SK-N-SH (cell line): ENCODE results near the gene C19orf73.
A peak's percentile ranks its signal among the peaks of the same experiment; 100 is the strongest.

ENCODE experiments used
- CTCF ChIP-seq: fragments of 200-600 bp; sonication (generic); IDR thresholded peaks from 2 replicates; pipeline ENCODE4 v1.6.1; 2017; ENCODE audit warnings: antibody characterized with exemption, mild to moderate bottlenecking, moderate library complexity
- EZH2phosphoT487 ChIP-seq: fragments of 200-600 bp; sonication (generic); IDR thresholded peaks from 2 replicates; pipeline ENCODE4 v1.6.1; 2017; ENCODE audit warnings: low read depth, mixed run types, mild to moderate bottlenecking, antibody characterized with exemption, moderate library complexity, borderline replicate concordance
- FOXJ3 ChIP-seq: sonication (generic); formaldehyde crosslinking; IDR thresholded peaks from 2 replicates; pipeline ENCODE4 v1.5.1; 2020; ENCODE audit warnings: mild to moderate bottlenecking, missing genetic modification reagents
- MXI1 ChIP-seq: IDR thresholded peaks from 2 replicates; pipeline ENCODE4 v1.6.1; 2012; ENCODE audit warnings: mild to moderate bottlenecking, low read depth, low read length, improper control_type of control experiment
- POLR2AphosphoS5 ChIP-seq: IDR thresholded peaks from 2 replicates; pipeline ENCODE4 v1.6.1; 2012; ENCODE audit warnings: low read depth, low read length
- RAD21 ChIP-seq: IDR thresholded peaks from 2 replicates; pipeline ENCODE4 v1.6.1; 2012; ENCODE audit warnings: mild to moderate bottlenecking, low read length
- RFX5 ChIP-seq: IDR thresholded peaks from 2 replicates; pipeline ENCODE4 v1.6.1; 2012; ENCODE audit warnings: mild to moderate bottlenecking, improper control_type of control experiment, low read length
- SMC3 ChIP-seq: IDR thresholded peaks from 2 replicates; pipeline ENCODE4 v1.6.1; 2012; ENCODE audit warnings: low read depth, low read length, improper control_type of control experiment
- YY1 ChIP-seq: IDR thresholded peaks from 2 replicates; pipeline ENCODE4 v1.4.0; 2012; ENCODE audit warnings: low read depth, mild to moderate bottlenecking
- TF ChIP-seq, protein P1 (sequence below): IDR thresholded peaks from 2 replicates; pipeline ENCODE4 v1.4.0; 2012; ENCODE audit warnings: low read depth
- TF ChIP-seq, protein P2 (sequence below): IDR thresholded peaks from 2 replicates; pipeline ENCODE4 v1.4.0; 2012; ENCODE audit warnings: low read depth, borderline replicate concordance
- TF ChIP-seq, protein P3 (sequence below): IDR thresholded peaks from 2 replicates; pipeline ENCODE4 v1.6.1; 2012; ENCODE audit warnings: mild to moderate bottlenecking, low read depth, low read length, moderate library complexity

DNA sequence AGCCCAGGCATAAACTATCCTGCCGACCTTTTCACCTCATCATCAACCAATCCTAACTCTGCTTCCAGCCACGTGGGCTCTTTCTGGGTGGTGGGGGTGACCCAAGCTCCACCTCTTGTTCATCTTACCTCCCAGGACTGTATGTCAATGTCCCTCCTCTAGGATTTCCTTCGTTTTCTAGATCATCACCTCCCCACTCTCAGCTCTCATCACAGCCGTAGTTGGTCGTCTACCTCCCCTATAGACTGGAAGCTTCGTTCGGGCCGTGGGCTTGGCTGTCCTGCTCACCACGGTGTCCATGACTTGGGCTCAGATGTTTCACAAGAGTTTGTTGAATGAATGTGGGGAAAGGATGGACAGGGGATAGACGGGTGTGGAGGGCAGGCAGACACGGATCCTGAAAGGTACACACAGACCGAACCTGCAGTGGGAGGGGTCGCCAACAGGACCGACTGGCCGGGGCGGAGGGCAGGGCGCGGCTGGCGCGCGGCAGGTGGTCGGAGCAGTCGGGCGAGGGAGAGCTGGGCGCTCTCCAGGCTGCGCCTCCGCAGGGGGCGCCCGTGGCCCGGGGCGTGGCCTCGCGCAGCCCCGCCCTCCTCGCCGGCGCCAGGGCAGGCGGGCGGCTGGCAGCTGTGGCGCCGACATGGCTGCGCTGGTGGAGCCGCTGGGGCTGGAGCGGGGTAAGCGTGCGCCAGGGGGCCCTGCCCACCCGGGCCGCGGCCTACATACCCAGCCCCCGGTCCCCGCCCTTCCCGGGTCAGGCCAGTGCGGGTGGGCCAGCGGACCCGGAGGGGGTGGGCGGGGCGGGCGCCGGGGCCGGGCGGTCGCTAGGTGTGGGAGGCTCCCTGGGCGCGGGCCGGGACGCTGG is 4.9 kb downstream of the C19orf73 start, which contains the start of gene LIN7B:
- TF ChIP-seq EZH2phosphoT487 (no peak), CTCF (peak; percentile 50), YY1 (no peak), MXI1 (peak; percentile 34; the same call in 1 of the 2 replicates), POLR2AphosphoS5 (no peak), RAD21 (no peak), FOXJ3 (CRISPR knock-in tag) (no peak), RFX5 (no peak), SMC3 (peak; percentile 11; the same call in 1 of the 2 replicates)
- TF ChIP-seq, protein P1, sequence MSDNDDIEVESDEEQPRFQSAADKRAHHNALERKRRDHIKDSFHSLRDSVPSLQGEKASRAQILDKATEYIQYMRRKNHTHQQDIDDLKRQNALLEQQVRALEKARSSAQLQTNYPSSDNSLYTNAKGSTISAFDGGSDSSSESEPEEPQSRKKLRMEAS = no peak
- TF ChIP-seq, protein P2, sequence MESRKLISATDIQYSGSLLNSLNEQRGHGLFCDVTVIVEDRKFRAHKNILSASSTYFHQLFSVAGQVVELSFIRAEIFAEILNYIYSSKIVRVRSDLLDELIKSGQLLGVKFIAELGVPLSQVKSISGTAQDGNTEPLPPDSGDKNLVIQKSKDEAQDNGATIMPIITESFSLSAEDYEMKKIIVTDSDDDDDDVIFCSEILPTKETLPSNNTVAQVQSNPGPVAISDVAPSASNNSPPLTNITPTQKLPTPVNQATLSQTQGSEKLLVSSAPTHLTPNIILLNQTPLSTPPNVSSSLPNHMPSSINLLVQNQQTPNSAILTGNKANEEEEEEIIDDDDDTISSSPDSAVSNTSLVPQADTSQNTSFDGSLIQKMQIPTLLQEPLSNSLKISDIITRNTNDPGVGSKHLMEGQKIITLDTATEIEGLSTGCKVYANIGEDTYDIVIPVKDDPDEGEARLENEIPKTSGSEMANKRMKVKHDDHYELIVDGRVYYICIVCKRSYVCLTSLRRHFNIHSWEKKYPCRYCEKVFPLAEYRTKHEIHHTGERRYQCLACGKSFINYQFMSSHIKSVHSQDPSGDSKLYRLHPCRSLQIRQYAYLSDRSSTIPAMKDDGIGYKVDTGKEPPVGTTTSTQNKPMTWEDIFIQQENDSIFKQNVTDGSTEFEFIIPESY = no peak
- TF ChIP-seq, protein P3, sequence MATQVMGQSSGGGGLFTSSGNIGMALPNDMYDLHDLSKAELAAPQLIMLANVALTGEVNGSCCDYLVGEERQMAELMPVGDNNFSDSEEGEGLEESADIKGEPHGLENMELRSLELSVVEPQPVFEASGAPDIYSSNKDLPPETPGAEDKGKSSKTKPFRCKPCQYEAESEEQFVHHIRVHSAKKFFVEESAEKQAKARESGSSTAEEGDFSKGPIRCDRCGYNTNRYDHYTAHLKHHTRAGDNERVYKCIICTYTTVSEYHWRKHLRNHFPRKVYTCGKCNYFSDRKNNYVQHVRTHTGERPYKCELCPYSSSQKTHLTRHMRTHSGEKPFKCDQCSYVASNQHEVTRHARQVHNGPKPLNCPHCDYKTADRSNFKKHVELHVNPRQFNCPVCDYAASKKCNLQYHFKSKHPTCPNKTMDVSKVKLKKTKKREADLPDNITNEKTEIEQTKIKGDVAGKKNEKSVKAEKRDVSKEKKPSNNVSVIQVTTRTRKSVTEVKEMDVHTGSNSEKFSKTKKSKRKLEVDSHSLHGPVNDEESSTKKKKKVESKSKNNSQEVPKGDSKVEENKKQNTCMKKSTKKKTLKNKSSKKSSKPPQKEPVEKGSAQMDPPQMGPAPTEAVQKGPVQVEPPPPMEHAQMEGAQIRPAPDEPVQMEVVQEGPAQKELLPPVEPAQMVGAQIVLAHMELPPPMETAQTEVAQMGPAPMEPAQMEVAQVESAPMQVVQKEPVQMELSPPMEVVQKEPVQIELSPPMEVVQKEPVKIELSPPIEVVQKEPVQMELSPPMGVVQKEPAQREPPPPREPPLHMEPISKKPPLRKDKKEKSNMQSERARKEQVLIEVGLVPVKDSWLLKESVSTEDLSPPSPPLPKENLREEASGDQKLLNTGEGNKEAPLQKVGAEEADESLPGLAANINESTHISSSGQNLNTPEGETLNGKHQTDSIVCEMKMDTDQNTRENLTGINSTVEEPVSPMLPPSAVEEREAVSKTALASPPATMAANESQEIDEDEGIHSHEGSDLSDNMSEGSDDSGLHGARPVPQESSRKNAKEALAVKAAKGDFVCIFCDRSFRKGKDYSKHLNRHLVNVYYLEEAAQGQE = no peak
